HG03520 (cell line): Measurements from ENCODE around the gene MBD3L2.
"Not testable (repeated sequence)": the region's sequence is repeated elsewhere in the genome, so short reads cannot be mapped to it uniquely, and the experiment has no call there.

Experiments used
- ATAC-seq: cut with Tn5 transposase; IDR thresholded peaks from one replicate; pipeline ENCODE4 v1.9.1; 2021; ENCODE audit warnings: mild to moderate bottlenecking, moderate library complexity; ENCODE audit not compliant: unreplicated experiment

The MBD3L2 gene

GRCh38 chr19:7049021-7049420, at the start of gene MBD3L2:
Gene MBD3L2 (plus strand): TSS chr19:7049321. CDS start chr19:7049374, 53 bp downstream.
- not testable (repeated sequence) for ATAC-seq

GRCh38 chr19:6999933-7000332, 49.2 kb upstream of the MBD3L2 start:
- no peak for ATAC-seq

GRCh38 chr19:7000333-7000732, 48.8 kb upstream of the MBD3L2 start:
- ATAC-seq: no peak

- ATAC-seq: no peak
These were observed 48.3 kb upstream of the MBD3L2 start for GRCh38 chr19:7000816-7001215.

GRCh38 chr19:7004313-7004931, 44.7 kb upstream of the MBD3L2 start:
- ATAC-seq: no peak

- ATAC-seq: no peak
These were observed 42.9 kb upstream of the MBD3L2 start for GRCh38 chr19:7006135-7006704.

GRCh38 chr19:7007859-7008258, 41.3 kb upstream of the MBD3L2 start:
- no peak for ATAC-seq

GRCh38 chr19:7010722-7011593, 38.2 kb upstream of the MBD3L2 start:
- no peak for ATAC-seq

GRCh38 chr19:7013678-7014077, 35.4 kb upstream of the MBD3L2 start:
- no peak for ATAC-seq

GRCh38 chr19:7018828-7019227, 30.3 kb upstream of the MBD3L2 start:
- ATAC-seq: no peak

GRCh38 chr19:7021331-7021730, 27.8 kb upstream of the MBD3L2 start, which contains the start of gene MBD3L2B:
Gene MBD3L2B (minus strand): TSS chr19:7021431. CDS start chr19:7021397, 34 bp downstream.
- ATAC-seq: not testable (repeated sequence)

GRCh38 chr19:7028790-7029189, 20.3 kb upstream of the MBD3L2 start:
- ATAC-seq: not testable (repeated sequence)

GRCh38 chr19:7030278-7030677, 18.8 kb upstream of the MBD3L2 start, which contains the start of gene MBD3L5:
Gene MBD3L5 (plus strand): TSS chr19:7030578. CDS start chr19:7030612, 34 bp downstream.
- ATAC-seq: not testable (repeated sequence)

- not testable (repeated sequence) for ATAC-seq
These were observed 9.0 kb upstream of the MBD3L2 start, which contains the start of gene MBD3L4 for GRCh38 chr19:7040079-7040478. Gene MBD3L4 (minus strand): TSS chr19:7040179. CDS start chr19:7040144, 35 bp downstream.

GRCh38 chr19:7041563-7041962, 7.6 kb upstream of the MBD3L2 start:
- not testable (repeated sequence) for ATAC-seq

GRCh38 chr19:7051421-7051820, 2.3 kb downstream of the MBD3L2 start:
- ATAC-seq: not testable (repeated sequence)

- ATAC-seq: not testable (repeated sequence)
These were observed 3.8 kb downstream of the MBD3L2 start for GRCh38 chr19:7052896-7053295.

- not testable (repeated sequence) for ATAC-seq
These were observed 5.7 kb downstream of the MBD3L2 start for GRCh38 chr19:7054635-7055368.

- ATAC-seq: not testable (repeated sequence)
These were observed 6.6 kb downstream of the MBD3L2 start for GRCh38 chr19:7055679-7056078.

- ATAC-seq: not testable (repeated sequence)
These were observed 7.2 kb downstream of the MBD3L2 start for GRCh38 chr19:7056371-7056770.

- not testable (repeated sequence) for ATAC-seq
These were observed 9.5 kb downstream of the MBD3L2 start, which contains the start of gene MBD3L3 for GRCh38 chr19:7058576-7058975. Gene MBD3L3 (minus strand): TSS chr19:7058676. CDS start chr19:7058605, 71 bp downstream.
